Stimulated activated naive CD8-positive, alpha-beta T cell treated with anti-CD3 and anti-CD28 coated beads, Interleukin-15, amount 100 ng/mL, for 72 hours (primary cell): ENCODE data around the gene STXBP5.
A peak's percentile ranks its signal among the peaks of the same experiment; 100 is the strongest.

Experiments
- ATAC-seq: fragments of 150-1000 bp; cut with Tn5 transposase; 2 replicates; pipeline ENCODE4 v1.10.0; 2021; ENCODE audit warnings: mild to moderate bottlenecking, moderate library complexity
- DNase-seq, 2 donors: peaks; one replicate each; pipeline ENCODE4 v3.0.0; 2021 to 2022
- H3K27ac Mint-ChIP-seq, 2 donors: one replicate each; pipeline ENCODE4 v1.8.0; 2022; ENCODE audit warnings: mild to moderate bottlenecking in 2 of 2, mixed read lengths in 2 of 2, moderate library complexity in 2 of 2
- H3K27me3 Mint-ChIP-seq: one replicate; pipeline ENCODE4 v1.8.0; 2022; ENCODE audit warnings: mixed read lengths
- H3K4me1 Mint-ChIP-seq: one replicate; pipeline ENCODE4 v1.8.0; 2022; ENCODE audit warnings: mild to moderate bottlenecking, mixed read lengths
- H3K4me3 Mint-ChIP-seq, 2 donors: one replicate each; pipeline ENCODE4 v1.8.0; 2022; ENCODE audit warnings: mild to moderate bottlenecking in 2 of 2, mixed read lengths in 2 of 2, moderate library complexity in 1 of 2
- H3K9me3 Mint-ChIP-seq, 2 donors: one replicate each; pipeline ENCODE4 v1.8.0; 2022; ENCODE audit warnings: mixed read lengths in 2 of 2

The STXBP5 gene

GRCh38 chr6:147382945-147383554 lies 178.8 kb downstream of the STXBP5 start:
- peaks cover 7% of the 10 kb centered on the region for H3K4me1 Mint-ChIP-seq
- peaks cover 5 to 9% of the 10 kb centered on the region in 2 donors for H3K9me3 Mint-ChIP-seq
- ATAC-seq (no peak), DNase-seq (no peak)
- H3K27ac Mint-ChIP-seq, result no peak overlapping the region
- no peaks in the 10 kb centered on the region for H3K27me3 Mint-ChIP-seq
- H3K4me3 Mint-ChIP-seq, result no peak overlapping the region

GRCh38 chr6:147384029-147384428 lies 179.8 kb downstream of the STXBP5 start:
- ATAC-seq, result peak; percentile 89

GRCh38 chr6:147384737-147385710 lies 180.8 kb downstream of the STXBP5 start:
- H3K27ac Mint-ChIP-seq, result peak overlapping the region in 1 of 2 donors; percentile 67
- H3K4me3 Mint-ChIP-seq, result peak overlapping the region in 1 of 2 donors; percentile 8
- H3K4me1 Mint-ChIP-seq, result peaks cover 7% of the 10 kb centered on the region
- H3K9me3 Mint-ChIP-seq, result peaks cover 5 to 9% of the 10 kb centered on the region in 2 donors
- no peaks in the 10 kb centered on the region for H3K27me3 Mint-ChIP-seq
- DNase-seq (no peak), ATAC-seq (peak; percentile 82)

More at GRCh38 chr6:147384029-147384428, 179.8 kb downstream of the STXBP5 start:
- H3K9me3 Mint-ChIP-seq, result peaks cover 5 to 9% of the 10 kb centered on the region in 2 donors
- peaks cover 7% of the 10 kb centered on the region for H3K4me1 Mint-ChIP-seq
- H3K27ac Mint-ChIP-seq, result no peak overlapping the region
- no peak for DNase-seq
- H3K27me3 Mint-ChIP-seq, result no peaks in the 10 kb centered on the region
- H3K4me3 Mint-ChIP-seq, result peak overlapping the region in 1 of 2 donors; percentile 50

GRCh38 chr6:147389463-147389862 lies 185.2 kb downstream of the STXBP5 start:
- Mint-ChIP-seq H3K4me3 (no peak overlapping the region), H3K4me1 (no peaks in the 10 kb centered on the region), H3K27ac (no peak overlapping the region), H3K9me3 (no peaks in the 10 kb centered on the region), H3K27me3 (no peaks in the 10 kb centered on the region)
- ATAC-seq (no peak), DNase-seq (no peak)

- no peak overlapping the region for H3K4me3 Mint-ChIP-seq
- H3K9me3 Mint-ChIP-seq, result no peaks in the 10 kb centered on the region
Measured at GRCh38 chr6:147390909-147391536, 186.8 kb downstream of the STXBP5 start.

GRCh38 chr6:147392917-147393625 lies 188.9 kb downstream of the STXBP5 start:
- no peak for DNase-seq
- no peak overlapping the region for H3K27ac Mint-ChIP-seq
- no peak for ATAC-seq
- no peaks in the 10 kb centered on the region for H3K9me3 Mint-ChIP-seq
- H3K4me1 Mint-ChIP-seq, result no peaks in the 10 kb centered on the region
- H3K4me3 Mint-ChIP-seq, result no peak overlapping the region
- no peaks in the 10 kb centered on the region for H3K27me3 Mint-ChIP-seq

More at GRCh38 chr6:147390909-147391536, 186.8 kb downstream of the STXBP5 start:
- DNase-seq, result no peak
- no peaks in the 10 kb centered on the region for H3K27me3 Mint-ChIP-seq
- no peak for ATAC-seq
- no peaks in the 10 kb centered on the region for H3K4me1 Mint-ChIP-seq
- no peak overlapping the region for H3K27ac Mint-ChIP-seq

GRCh38 chr6:147395158-147395557 lies 190.9 kb downstream of the STXBP5 start:
- H3K4me1 Mint-ChIP-seq, result no peaks in the 10 kb centered on the region
- no peak overlapping the region for H3K27ac Mint-ChIP-seq
- H3K4me3 Mint-ChIP-seq, result no peak overlapping the region
- ATAC-seq, result no peak
- no peak for DNase-seq
- H3K9me3 Mint-ChIP-seq, result peaks cover 5 to 6% of the 10 kb centered on the region in 2 donors
- H3K27me3 Mint-ChIP-seq, result no peaks in the 10 kb centered on the region

GRCh38 chr6:147397306-147397705 lies 193.1 kb downstream of the STXBP5 start:
- H3K27me3 Mint-ChIP-seq, result no peaks in the 10 kb centered on the region
- H3K4me3 Mint-ChIP-seq, result no peak overlapping the region
- no peak overlapping the region for H3K27ac Mint-ChIP-seq
- peaks cover 17 to 21% of the 10 kb centered on the region in 2 donors for H3K9me3 Mint-ChIP-seq
- ATAC-seq (no peak), DNase-seq (no peak)
- H3K4me1 Mint-ChIP-seq, result no peaks in the 10 kb centered on the region

- no peaks in the 10 kb centered on the region for H3K4me1 Mint-ChIP-seq
- peaks cover 31 to 33% of the 10 kb centered on the region in 2 donors for H3K9me3 Mint-ChIP-seq
- DNase-seq (no peak), ATAC-seq (no peak)
- H3K27ac Mint-ChIP-seq, result no peak overlapping the region
- no peak overlapping the region for H3K4me3 Mint-ChIP-seq
- H3K27me3 Mint-ChIP-seq, result no peaks in the 10 kb centered on the region
Measured at GRCh38 chr6:147400968-147401367, 196.8 kb downstream of the STXBP5 start.

- Mint-ChIP-seq H3K27ac (no peak overlapping the region), H3K27me3 (no peaks in the 10 kb centered on the region)
- no peak for ATAC-seq
Measured at GRCh38 chr6:147401779-147402178, 197.6 kb downstream of the STXBP5 start.

GRCh38 chr6:147406783-147407182 lies 202.6 kb downstream of the STXBP5 start:
- peak; percentile 64 for ATAC-seq
- no peak overlapping the region for H3K4me3 Mint-ChIP-seq
- no peak for DNase-seq
- peaks cover 4% of the 10 kb centered on the region for H3K27me3 Mint-ChIP-seq
- no peak overlapping the region for H3K27ac Mint-ChIP-seq
- H3K9me3 Mint-ChIP-seq, result peaks cover 18 to 20% of the 10 kb centered on the region in 2 donors
- no peaks in the 10 kb centered on the region for H3K4me1 Mint-ChIP-seq

More at GRCh38 chr6:147401779-147402178, 197.6 kb downstream of the STXBP5 start:
- DNase-seq, result no peak
- Mint-ChIP-seq H3K4me3 (no peak overlapping the region), H3K4me1 (no peaks in the 10 kb centered on the region), H3K9me3 (peaks cover 31 to 33% of the 10 kb centered on the region in 2 donors)

GRCh38 chr6:147407571-147407970 lies 203.4 kb downstream of the STXBP5 start:
- H3K4me3 Mint-ChIP-seq, result no peak overlapping the region
- peaks cover 12% of the 10 kb centered on the region for H3K27me3 Mint-ChIP-seq
- ATAC-seq, result no peak

GRCh38 chr6:147416622-147417021 lies 212.4 kb downstream of the STXBP5 start:
- ATAC-seq (no peak), DNase-seq (no peak)
- Mint-ChIP-seq H3K4me1 (no peaks in the 10 kb centered on the region), H3K9me3 (peaks cover 8 to 11% of the 10 kb centered on the region in 2 donors), H3K27me3 (peaks cover 19% of the 10 kb centered on the region), H3K27ac (no peak overlapping the region), H3K4me3 (no peak overlapping the region)

More at GRCh38 chr6:147407571-147407970, 203.4 kb downstream of the STXBP5 start:
- Mint-ChIP-seq H3K4me1 (no peaks in the 10 kb centered on the region), H3K27ac (peak overlapping the region in 1 of 2 donors; percentile 63), H3K9me3 (peaks cover 10 to 13% of the 10 kb centered on the region in 2 donors)
- no peak for DNase-seq

- no peak overlapping the region for H3K4me3 Mint-ChIP-seq
- H3K27ac Mint-ChIP-seq, result peak overlapping the region in 1 of 2 donors; percentile 10
- no peaks in the 10 kb centered on the region for H3K4me1 Mint-ChIP-seq
- ATAC-seq (no peak), DNase-seq (no peak)
- peaks cover 15% of the 10 kb centered on the region for H3K27me3 Mint-ChIP-seq
- H3K9me3 Mint-ChIP-seq, result peaks cover 12 to 23% of the 10 kb centered on the region in 2 donors
Measured at GRCh38 chr6:147417954-147418353, 213.7 kb downstream of the STXBP5 start.

- Mint-ChIP-seq H3K27ac (no peak overlapping the region), H3K27me3 (peaks cover 15% of the 10 kb centered on the region), H3K4me1 (no peaks in the 10 kb centered on the region), H3K4me3 (no peak overlapping the region), H3K9me3 (peaks cover 16 to 28% of the 10 kb centered on the region in 2 donors)
- DNase-seq (no peak), ATAC-seq (no peak)
Measured at GRCh38 chr6:147418523-147418922, 214.3 kb downstream of the STXBP5 start.
